RWPE2 (cell line): Measurements from ENCODE around the gene CD52.
A peak's percentile ranks its signal among the peaks of the same experiment; 100 is the strongest.

Experiments used
- ATAC-seq: fragments of 200-7000 bp; cut with Tn5 transposase; 3 replicates; pipeline ENCODE4 v1.9.1; 2021; ENCODE audit warnings: low read depth
- DNase-seq: peaks from one replicate; pipeline ENCODE4 v3.0.0-alpha.2; 2020; ENCODE audit warnings: low spot score
- H3K27ac ChIP-seq: fragments of 450-650 bp; 2 replicates; pipeline ENCODE4 v1.5.1; 2017; ENCODE audit warnings: mild to moderate bottlenecking; ENCODE audit not compliant: poor library complexity, severe bottlenecking
- H3K27me3 ChIP-seq: fragments of 250-450 bp; sonication (Bioruptor Pico); 2 replicates; pipeline ENCODE4 v1.5.1; 2021; ENCODE audit warnings: mild to moderate bottlenecking, moderate library complexity; ENCODE audit not compliant: insufficient read depth, poor library complexity, severe bottlenecking
- H3K36me3 ChIP-seq: fragments of 250-450 bp; sonication (Bioruptor Pico); 2 replicates; pipeline ENCODE4 v1.5.1; 2020; ENCODE audit warnings: low read depth, mild to moderate bottlenecking, moderate library complexity
- H3K4me1 ChIP-seq: fragments of 250-450 bp; sonication (Bioruptor Pico); 2 replicates; pipeline ENCODE4 v1.5.1; 2021; ENCODE audit warnings: mild to moderate bottlenecking, moderate library complexity; ENCODE audit not compliant: insufficient read depth, poor library complexity, severe bottlenecking
- H3K4me3 ChIP-seq: fragments of 250-450 bp; sonication (Bioruptor Pico); 2 replicates; pipeline ENCODE4 v1.5.1; 2021; ENCODE audit warnings: mild to moderate bottlenecking, moderate library complexity; ENCODE audit not compliant: severe bottlenecking
- H3K9me3 ChIP-seq: fragments of 250-450 bp; sonication (Bioruptor Pico); 2 replicates; pipeline ENCODE4 v1.5.1; 2021; ENCODE audit warnings: mild to moderate bottlenecking, moderate library complexity; ENCODE audit not compliant: severe bottlenecking
- TF ChIP-seq, protein P1 (sequence below): fragments of 450-650 bp; IDR thresholded peaks from one replicate; pipeline ENCODE4 v1.5.1; 2017; ENCODE audit warnings: mild to moderate bottlenecking, moderate library complexity; ENCODE audit not compliant: poor library complexity, severe bottlenecking

Gene CD52

DNA sequence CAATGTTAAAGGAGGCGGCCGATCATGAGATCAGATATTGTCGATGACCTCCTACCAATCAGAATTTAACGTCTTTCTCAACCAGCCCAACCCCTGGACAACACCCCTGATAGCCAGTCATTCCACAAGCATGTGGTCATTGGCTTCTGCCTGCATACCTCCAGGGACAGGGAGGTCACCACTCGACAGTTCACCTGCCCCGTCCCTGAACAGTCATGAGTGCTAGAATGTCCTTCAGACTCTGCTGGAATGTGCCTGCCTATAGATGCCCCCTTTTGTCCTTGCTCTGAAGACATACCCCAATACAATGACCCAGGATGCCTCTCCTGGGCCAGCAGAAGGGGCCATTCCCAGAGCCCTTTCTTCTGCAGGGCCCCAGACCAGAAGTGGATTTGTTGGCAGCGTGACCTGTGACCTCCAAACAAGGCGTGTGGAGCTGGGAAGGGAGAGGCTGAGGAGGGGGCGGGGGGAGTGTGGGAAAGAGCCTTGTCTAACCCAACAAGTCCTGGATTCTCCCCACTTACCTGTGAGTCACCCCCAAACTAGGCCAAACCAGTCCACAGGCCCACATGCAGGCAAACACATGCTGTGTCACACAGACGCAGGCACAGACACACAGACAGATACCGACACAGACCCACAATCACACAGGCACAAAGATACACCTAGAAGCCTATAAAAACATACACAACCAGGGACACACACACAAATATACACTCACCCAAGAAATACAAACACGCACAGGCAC, 34.0 kb downstream of the CD52 start:
- ATAC-seq, result peak; percentile 59
- H3K4me1 ChIP-seq, result peaks cover 53% of the 10 kb centered on the region
- H3K36me3 ChIP-seq, result no peaks in the 10 kb centered on the region
- peak; percentile 92 for DNase-seq
- H3K4me3 ChIP-seq, result no peak overlapping the region
- TF ChIP-seq, protein P1, sequence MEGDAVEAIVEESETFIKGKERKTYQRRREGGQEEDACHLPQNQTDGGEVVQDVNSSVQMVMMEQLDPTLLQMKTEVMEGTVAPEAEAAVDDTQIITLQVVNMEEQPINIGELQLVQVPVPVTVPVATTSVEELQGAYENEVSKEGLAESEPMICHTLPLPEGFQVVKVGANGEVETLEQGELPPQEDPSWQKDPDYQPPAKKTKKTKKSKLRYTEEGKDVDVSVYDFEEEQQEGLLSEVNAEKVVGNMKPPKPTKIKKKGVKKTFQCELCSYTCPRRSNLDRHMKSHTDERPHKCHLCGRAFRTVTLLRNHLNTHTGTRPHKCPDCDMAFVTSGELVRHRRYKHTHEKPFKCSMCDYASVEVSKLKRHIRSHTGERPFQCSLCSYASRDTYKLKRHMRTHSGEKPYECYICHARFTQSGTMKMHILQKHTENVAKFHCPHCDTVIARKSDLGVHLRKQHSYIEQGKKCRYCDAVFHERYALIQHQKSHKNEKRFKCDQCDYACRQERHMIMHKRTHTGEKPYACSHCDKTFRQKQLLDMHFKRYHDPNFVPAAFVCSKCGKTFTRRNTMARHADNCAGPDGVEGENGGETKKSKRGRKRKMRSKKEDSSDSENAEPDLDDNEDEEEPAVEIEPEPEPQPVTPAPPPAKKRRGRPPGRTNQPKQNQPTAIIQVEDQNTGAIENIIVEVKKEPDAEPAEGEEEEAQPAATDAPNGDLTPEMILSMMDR, result no peak
- no peaks in the 10 kb centered on the region for H3K9me3 ChIP-seq
- peak overlapping the region; percentile 85 for H3K27ac ChIP-seq
- no peaks in the 10 kb centered on the region for H3K27me3 ChIP-seq

DNA sequence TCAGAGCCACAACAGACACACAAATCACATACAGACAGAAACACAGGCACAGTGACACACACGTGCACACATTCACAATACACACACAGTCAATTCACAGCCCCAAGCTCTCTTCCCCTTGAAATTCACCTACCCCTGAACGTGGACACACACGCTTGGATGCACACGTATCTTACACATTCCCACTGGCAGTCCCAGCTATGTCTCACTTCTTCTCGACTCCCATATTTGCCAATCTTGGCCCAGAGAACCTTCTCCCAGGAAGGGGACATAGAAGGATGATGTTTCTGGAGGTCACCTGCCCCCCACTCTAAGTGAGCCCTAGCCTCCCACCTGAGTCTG, 34.6 kb downstream of the CD52 start:
- Histone ChIP-seq H3K36me3 (no peaks in the 10 kb centered on the region), H3K27ac (peak overlapping the region; percentile 85), H3K4me3 (no peak overlapping the region), H3K9me3 (no peaks in the 10 kb centered on the region), H3K4me1 (peaks cover 59% of the 10 kb centered on the region), H3K27me3 (no peaks in the 10 kb centered on the region)
- no peak for ATAC-seq
- TF ChIP-seq, protein P1, result no peak
- no peak for DNase-seq

DNA sequence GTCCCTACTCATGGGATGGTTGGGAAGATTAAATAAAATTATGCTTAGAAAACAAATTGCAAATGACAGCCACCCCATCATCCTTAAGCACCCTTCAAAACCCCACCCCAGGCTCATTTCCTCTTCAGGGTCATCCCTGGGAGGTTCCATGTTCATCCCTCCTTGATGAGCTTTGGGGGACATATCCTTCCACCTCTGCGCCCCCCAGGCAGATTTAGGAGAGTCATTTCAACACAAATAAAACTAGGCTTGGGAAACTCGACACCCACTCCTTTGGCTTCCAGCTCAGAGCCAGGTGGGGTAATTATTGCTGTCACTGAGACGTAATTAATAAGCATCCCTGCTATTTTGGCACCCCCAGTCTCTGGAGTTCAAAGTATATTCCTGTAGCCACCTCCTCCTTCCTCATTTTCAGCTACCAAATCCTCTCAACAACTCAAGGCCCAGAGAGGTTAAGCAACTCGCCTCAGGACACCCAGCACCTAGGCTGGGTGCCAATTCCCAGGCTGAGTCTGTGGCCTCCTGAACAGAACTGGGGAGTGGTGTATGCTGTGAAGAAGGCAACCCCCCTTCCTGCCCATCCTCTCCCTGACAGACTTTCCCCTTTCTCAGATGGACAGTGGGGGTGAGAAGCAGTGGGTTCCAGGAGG, 35.6 kb downstream of the CD52 start:
- Histone ChIP-seq H3K4me1 (peaks cover 62% of the 10 kb centered on the region), H3K9me3 (no peaks in the 10 kb centered on the region), H3K4me3 (peak overlapping the region; percentile 27), H3K27ac (peak overlapping the region; percentile 85), H3K27me3 (no peaks in the 10 kb centered on the region), H3K36me3 (no peaks in the 10 kb centered on the region)
- ATAC-seq, result no peak
- TF ChIP-seq, protein P1, result no peak
- no peak for DNase-seq

DNA sequence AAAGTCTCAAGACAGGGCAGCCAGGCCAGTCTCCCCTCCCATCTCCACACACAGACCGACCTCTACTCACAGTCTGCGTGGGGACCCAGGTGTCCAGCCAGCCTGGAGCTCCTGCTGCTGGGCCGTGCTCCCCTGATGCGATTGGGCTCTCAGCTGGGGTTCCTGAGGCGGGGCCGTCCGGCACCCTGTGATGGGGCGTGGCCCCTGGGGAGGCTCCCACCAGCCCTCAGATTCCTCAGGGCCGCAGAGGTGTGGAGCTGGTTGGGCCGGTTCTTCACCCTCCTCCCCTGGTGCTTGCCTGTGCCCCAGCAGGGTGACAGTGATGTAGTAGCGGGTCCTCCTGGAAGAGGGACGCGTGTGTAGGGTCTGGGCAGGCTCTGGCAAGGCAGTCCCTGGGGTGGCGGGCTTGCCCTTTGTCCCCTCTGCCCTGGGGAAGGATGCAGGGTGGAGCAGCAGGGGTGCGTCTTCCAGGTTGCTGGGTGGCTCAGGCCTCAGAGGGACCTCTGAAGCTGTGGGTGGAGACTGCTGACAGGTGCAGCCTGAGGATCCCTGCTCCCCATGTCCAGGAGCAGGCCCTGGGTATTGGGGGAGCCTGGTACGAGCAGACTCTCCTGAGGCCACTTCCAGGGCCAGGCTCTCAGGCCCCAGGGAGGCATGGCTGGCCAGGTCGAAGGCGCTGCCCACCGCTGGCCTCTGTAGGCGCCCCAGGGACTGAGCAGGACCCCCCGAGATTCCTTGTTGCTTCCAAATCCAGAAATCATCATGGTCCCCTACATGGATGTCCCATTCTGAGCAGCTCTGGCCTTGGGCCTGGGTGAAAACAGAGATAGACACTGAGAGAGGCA, 36.4 kb downstream of the CD52 start, which contains the start of gene CRYBG2:
TSS of gene CRYBG2 (minus strand) at position 155 of the 845 bp plus-strand sequence. CDS start 7,473 bp downstream, outside the sequence.
- H3K4me1 ChIP-seq, result peaks cover 64% of the 10 kb centered on the region
- no peaks in the 10 kb centered on the region for H3K36me3 ChIP-seq
- peak; percentile 85 for DNase-seq
- ATAC-seq, result peak; percentile 62
- peak within 1 kb of the TSS; percentile 27 for H3K4me3 ChIP-seq
- H3K27ac ChIP-seq, result peak within 1 kb of the TSS; percentile 85
- no peaks in the 10 kb centered on the region for H3K27me3 ChIP-seq
- TF ChIP-seq, protein P1, result no peak
- no peaks in the 10 kb centered on the region for H3K9me3 ChIP-seq
